Measurements from ENCODE around the gene EDAR. TPM values are rescaled to one million over a fixed set of nuclear protein-coding genes. Genes with fewer than 3 reads are reported as not detected.

Gene EDAR
- total and polyA plus RNA-seq, 10 of the 15 experiments (the other 5 are each of a cell fraction or from before 2014, with no cell fraction given): 0.04 TPM; not detected in 9

GRCh38 chr2:108926561-108927380 lies 62.2 kb downstream of the EDAR start:
- no peak for FAIRE-seq
- RAD21 ChIA-PET (ENCODE audit: unreplicated experiment): no interaction called here

More at GRCh38 chr2:108926561-108927380, 62.2 kb downstream of the EDAR start:
- DNase-seq (ENCODE audit: low read depth, low spot score) (no peak), ATAC-seq (no peak)
- Histone ChIP-seq H3K27ac (ENCODE audit: control insufficient read depth, insufficient read depth) (no peak overlapping the region), H3K4me3 (no peak overlapping the region), H3K9ac (ENCODE audit: control insufficient read depth, insufficient read depth, low read length) (no peak overlapping the region), H4K20me1 (ENCODE audit: control insufficient read depth, insufficient read depth) (no peaks in the 10 kb centered on the region), H3K9me3 (replicated peaks; ENCODE audit: control insufficient read depth, insufficient read depth, low read length) (no peaks in the 10 kb centered on the region), H3K4me2 (ENCODE audit: control insufficient read depth, insufficient read depth) (no peak overlapping the region), H2AFZ (ENCODE audit: control insufficient read depth, low read depth, low read length) (no peak overlapping the region), H3K27me3 (replicated peaks in 1 of 2; ENCODE audit: control insufficient read depth in 2 of 2, insufficient read depth in 2 of 2, low read length in 1 of 2) (peaks cover 0 to 3% of the 10 kb centered on the region in 2 experiments; a peak in 2 of 4 replicates), H3K36me3 (ENCODE audit: control insufficient read depth in 2 of 2, insufficient read depth in 2 of 2, low read length in 1 of 2) (no peaks in the 10 kb centered on the region), H3K4me1 (ENCODE audit: control insufficient read depth, insufficient read depth, low read length) (no peaks in the 10 kb centered on the region), H3K79me2 (ENCODE audit: control insufficient read depth, insufficient read depth, low read length) (no peaks in the 10 kb centered on the region)
- SMC1A ChIA-PET (ENCODE audit: uncharacterized antibody, unreplicated experiment): no interaction called here
- CTCF ChIA-PET: interaction anchor here (0.5 kb wide), 1 partner anchor 578 kb away, joined by 3 read pairs; no protein-coding TSS in a partner anchor
- no peak for TF ChIP-seq GABPA (IDR thresholded peaks at IDR 0.05; ENCODE audit: low read depth)
- TF ChIP-seq ATF3 (IDR thresholded peaks at IDR 0.05; ENCODE audit: borderline replicate concordance, extremely low read depth, low read depth, low read length): no peak
- TF ChIP-seq SKIL (IDR thresholded peaks at IDR 0.05; ENCODE audit: low read depth, poor library complexity, severe bottlenecking): no peak
- TF ChIP-seq YBX1 (IDR thresholded peaks at IDR 0.05): no peak
- TF ChIP-seq PAX5 (IDR thresholded peaks at IDR 0.05; ENCODE audit: borderline replicate concordance, low read depth, low read length): no peak
- TF ChIP-seq TBL1XR1 (IDR thresholded peaks at IDR 0.05; ENCODE audit: low read depth, low read length): no peak
- TF ChIP-seq SREBF1 (IDR thresholded peaks at IDR 0.05; ENCODE audit: low read length): no peak
- no peak for TF ChIP-seq CHD4 (IDR thresholded peaks at IDR 0.05)
- intact Hi-C loops (cut with micrococcal nuclease; ENCODE audit: unreplicated experiment): loop anchor here (5.0 kb wide), 1 partner anchor 61 kb away; the partner anchor contains the start of gene EDAR
- 37% methylated on average over 20 of the region's 20 CpGs for WGBS (ENCODE audit: insufficient coverage, insufficient replicate concordance, low lambda C conversion rate, missing lambda C conversion rate)
- POLR2A ChIA-PET: no interaction called here
- no TSS peak for BruUV-seq (replicated peaks)
- in situ Hi-C loops (cut with MboI): no loop called here
